HepG2 (cell line): Measurements from ENCODE around the gene SLC25A38. TPM values are rescaled to one million over a fixed set of nuclear protein-coding genes. Genes with fewer than 3 reads are reported as not detected.

Experiments used
- ATM ChIP-seq: fragments of 450-650 bp; IDR thresholded peaks from 2 replicates; pipeline ENCODE4 v1.7.1; 2017; ENCODE audit warnings: mild to moderate bottlenecking, borderline replicate concordance
- BRCA1 ChIP-seq: sonication (generic); formaldehyde crosslinking; IDR thresholded peaks from 2 replicates; pipeline ENCODE4 v1.4.0; 2020; ENCODE audit warnings: missing genetic modification reagents
- EP300 ChIP-seq, 3 experiments: sonication (generic) in 1 of 3; formaldehyde crosslinking in 1 of 3; IDR thresholded peaks; 2 replicates each; pipeline versions ENCODE4 v1.5.1 to v1.6.1; 2011 to 2020; ENCODE audit warnings: low read depth in 2 of 3, low read length in 2 of 3, borderline replicate concordance in 1 of 3, improper control_type of control experiment in 1 of 3, mild to moderate bottlenecking in 1 of 3, missing genetic modification reagents in 1 of 3, moderate library complexity in 1 of 3
- NCOA5 ChIP-seq: sonication (generic); formaldehyde crosslinking; IDR thresholded peaks from 2 replicates; pipeline ENCODE4 v1.4.0; 2020; ENCODE audit warnings: missing genetic modification reagents
- NONO ChIP-seq, 2 experiments: fragments of 450-650 bp in 1 of 2; sonication (generic) in 1 of 2; formaldehyde crosslinking in 1 of 2; IDR thresholded peaks in 1 of 2; conservative IDR thresholded peaks in 1 of 2; 2 replicates each; pipeline versions ENCODE4 v1.6.1 to v1.8.0; 2017 to 2022; ENCODE audit warnings: mild to moderate bottlenecking in 1 of 2, missing genetic modification reagents in 1 of 2, moderate library complexity in 1 of 2
- RBFOX2 ChIP-seq: fragments of 200-400 bp; formaldehyde crosslinking; IDR thresholded peaks from 2 replicates; pipeline ENCODE4 v1.6.1; 2017; ENCODE audit warnings: low read depth, mild to moderate bottlenecking, low read length
- SOX5 ChIP-seq: IDR thresholded peaks from 2 replicates; pipeline ENCODE4 v1.6.1; 2016; ENCODE audit warnings: borderline replicate concordance
- ZBTB37 ChIP-seq: sonication (generic); formaldehyde crosslinking; IDR thresholded peaks from 2 replicates; pipeline ENCODE4 v1.4.0; 2020; ENCODE audit warnings: mild to moderate bottlenecking, missing genetic modification reagents
- ZNF264 ChIP-seq: sonication (generic); formaldehyde crosslinking; IDR thresholded peaks from 2 replicates; pipeline ENCODE4 v1.4.0; 2020; ENCODE audit warnings: missing genetic modification reagents
- ZNF549 ChIP-seq: sonication (generic); formaldehyde crosslinking; IDR thresholded peaks from 2 replicates; pipeline ENCODE4 v1.5.0; 2020; ENCODE audit warnings: missing genetic modification reagents
- ZZZ3 ChIP-seq: sonication (generic); formaldehyde crosslinking; IDR thresholded peaks from 2 replicates; pipeline ENCODE4 v1.4.0; 2020; ENCODE audit warnings: missing genetic modification reagents, mild to moderate bottlenecking, borderline replicate concordance
- polyA plus RNA-seq, 8 experiments: library from polyadenylated mRNA; depleted of rRNA in 3 of 8; stranded (reverse) in 7 of 8; unstranded in 1 of 8; fragments of >200 nt; fragmentation: Illumina TruSeq in 4 of 8; extraction: Trizol in 4 of 8; gene quantifications; 2 replicates each; pipeline versions ENCODE4 v1.2.1 to v1.2.3, GENCODE V29; 2011 to 2016; ENCODE audit warnings: low read depth in 4 of 8, missing spikeins in 1 of 8, mixed read lengths in 1 of 8; ENCODE audit not compliant: insufficient read depth in 1 of 8
- total RNA-seq, 5 experiments: library from RNA; depleted of rRNA; stranded (reverse); fragments of >200 nt; fragmentation: Illumina TruSeq; extraction: Trizol; gene quantifications; 2 replicates each; pipeline ENCODE4 v1.2.3, GENCODE V29; 2016; ENCODE audit warnings: low read depth in 1 of 5
- TF ChIP-seq, protein P1 (sequence below): sonication (generic); formaldehyde crosslinking; IDR thresholded peaks from one replicate; pipeline ENCODE4 v1.5.1; 2020; ENCODE audit warnings: mild to moderate bottlenecking, missing genetic modification reagents; ENCODE audit errors: not compliant biosample characterization

The SLC25A38 gene
- total and polyA plus RNA-seq, 2 of the 13 experiments (the other 11 are each of a cell fraction or from before 2014, with no cell fraction given) = 32.5 to 35.4 TPM

- TF ChIP-seq, protein P1, sequence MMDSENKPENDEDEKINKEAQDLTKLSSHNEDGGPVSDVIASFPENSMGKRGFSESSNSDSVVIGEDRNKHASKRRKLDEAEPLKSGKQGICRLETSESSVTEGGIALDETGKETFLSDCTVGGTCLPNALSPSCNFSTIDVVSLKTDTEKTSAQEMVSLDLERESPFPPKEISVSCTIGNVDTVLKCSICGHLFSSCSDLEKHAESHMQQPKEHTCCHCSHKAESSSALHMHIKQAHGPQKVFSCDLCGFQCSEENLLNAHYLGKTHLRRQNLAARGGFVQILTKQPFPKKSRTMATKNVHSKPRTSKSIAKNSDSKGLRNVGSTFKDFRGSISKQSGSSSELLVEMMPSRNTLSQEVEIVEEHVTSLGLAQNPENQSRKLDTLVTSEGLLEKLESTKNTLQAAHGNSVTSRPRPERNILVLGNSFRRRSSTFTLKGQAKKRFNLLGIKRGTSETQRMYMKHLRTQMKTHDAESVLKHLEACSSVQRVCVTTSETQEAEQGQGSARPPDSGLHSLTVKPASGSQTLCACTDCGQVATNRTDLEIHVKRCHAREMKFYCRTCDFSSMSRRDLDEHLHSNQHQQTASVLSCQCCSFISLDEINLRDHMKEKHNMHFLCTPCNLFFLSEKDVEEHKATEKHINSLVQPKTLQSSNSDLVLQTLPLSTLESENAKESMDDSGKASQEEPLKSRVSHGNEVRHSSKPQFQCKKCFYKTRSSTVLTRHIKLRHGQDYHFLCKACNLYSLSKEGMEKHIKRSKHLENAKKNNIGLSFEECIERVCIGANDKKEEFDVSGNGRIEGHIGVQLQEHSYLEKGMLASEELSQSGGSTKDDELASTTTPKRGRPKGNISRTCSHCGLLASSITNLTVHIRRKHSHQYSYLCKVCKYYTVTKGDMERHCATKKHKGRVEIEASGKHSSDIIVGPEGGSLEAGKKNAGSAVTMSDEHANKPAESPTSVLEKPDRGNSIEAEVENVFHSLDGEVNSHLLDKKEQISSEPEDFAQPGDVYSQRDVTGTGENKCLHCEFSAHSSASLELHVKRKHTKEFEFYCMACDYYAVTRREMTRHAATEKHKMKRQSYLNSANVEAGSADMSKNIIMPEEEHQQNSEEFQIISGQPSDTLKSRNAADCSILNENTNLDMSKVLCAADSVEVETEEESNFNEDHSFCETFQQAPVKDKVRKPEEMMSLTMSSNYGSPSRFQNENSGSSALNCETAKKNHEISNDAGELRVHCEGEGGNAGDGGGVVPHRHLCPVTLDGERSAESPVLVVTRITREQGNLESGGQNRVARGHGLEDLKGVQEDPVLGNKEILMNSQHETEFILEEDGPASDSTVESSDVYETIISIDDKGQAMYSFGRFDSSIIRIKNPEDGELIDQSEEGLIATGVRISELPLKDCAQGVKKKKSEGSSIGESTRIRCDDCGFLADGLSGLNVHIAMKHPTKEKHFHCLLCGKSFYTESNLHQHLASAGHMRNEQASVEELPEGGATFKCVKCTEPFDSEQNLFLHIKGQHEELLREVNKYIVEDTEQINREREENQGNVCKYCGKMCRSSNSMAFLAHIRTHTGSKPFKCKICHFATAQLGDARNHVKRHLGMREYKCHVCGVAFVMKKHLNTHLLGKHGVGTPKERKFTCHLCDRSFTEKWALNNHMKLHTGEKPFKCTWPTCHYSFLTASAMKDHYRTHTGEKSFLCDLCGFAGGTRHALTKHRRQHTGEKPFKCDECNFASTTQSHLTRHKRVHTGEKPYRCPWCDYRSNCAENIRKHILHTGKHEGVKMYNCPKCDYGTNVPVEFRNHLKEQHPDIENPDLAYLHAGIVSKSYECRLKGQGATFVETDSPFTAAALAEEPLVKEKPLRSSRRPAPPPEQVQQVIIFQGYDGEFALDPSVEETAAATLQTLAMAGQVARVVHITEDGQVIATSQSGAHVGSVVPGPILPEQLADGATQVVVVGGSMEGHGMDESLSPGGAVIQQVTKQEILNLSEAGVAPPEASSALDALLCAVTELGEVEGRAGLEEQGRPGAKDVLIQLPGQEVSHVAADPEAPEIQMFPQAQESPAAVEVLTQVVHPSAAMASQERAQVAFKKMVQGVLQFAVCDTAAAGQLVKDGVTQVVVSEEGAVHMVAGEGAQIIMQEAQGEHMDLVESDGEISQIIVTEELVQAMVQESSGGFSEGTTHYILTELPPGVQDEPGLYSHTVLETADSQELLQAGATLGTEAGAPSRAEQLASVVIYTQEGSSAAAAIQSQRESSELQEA (CRISPR knock-in tag) = peak; percentile 61
- TF ChIP-seq ZNF264 (CRISPR knock-in tag) (no peak), ZNF549 (CRISPR knock-in tag) (no peak), ZZZ3 (CRISPR knock-in tag) (peak; percentile 31; the same call in 1 of the 2 replicates), NCOA5 (CRISPR knock-in tag) (no peak), NONO (IDR thresholded peaks at IDR 0.05) (no peak), NONO (CRISPR knock-in tag; conservative IDR thresholded peaks at IDR 0.05) (no peak), RBFOX2 (peak; percentile 94), ZBTB37 (no peak), ATM (no peak), SOX5 (CRISPR knock-in tag) (no peak), EP300 (IDR thresholded peaks at IDR 0.05; ENCODE audit: low read depth in 2 of 2, low read length in 2 of 2) (no peak), EP300 (CRISPR knock-in tag; IDR thresholded peaks at IDR 0.05; ENCODE audit: borderline replicate concordance) (no peak), BRCA1 (0 out of 2 replicates have a peak, but pooled peaks have one; percentile 63)
Measured at GRCh38 chr3:39383881-39384664, 903 bp downstream of the SLC25A38 start (continued).
